Measurements from ENCODE around the gene VASN.

Gene VASN

DNA sequence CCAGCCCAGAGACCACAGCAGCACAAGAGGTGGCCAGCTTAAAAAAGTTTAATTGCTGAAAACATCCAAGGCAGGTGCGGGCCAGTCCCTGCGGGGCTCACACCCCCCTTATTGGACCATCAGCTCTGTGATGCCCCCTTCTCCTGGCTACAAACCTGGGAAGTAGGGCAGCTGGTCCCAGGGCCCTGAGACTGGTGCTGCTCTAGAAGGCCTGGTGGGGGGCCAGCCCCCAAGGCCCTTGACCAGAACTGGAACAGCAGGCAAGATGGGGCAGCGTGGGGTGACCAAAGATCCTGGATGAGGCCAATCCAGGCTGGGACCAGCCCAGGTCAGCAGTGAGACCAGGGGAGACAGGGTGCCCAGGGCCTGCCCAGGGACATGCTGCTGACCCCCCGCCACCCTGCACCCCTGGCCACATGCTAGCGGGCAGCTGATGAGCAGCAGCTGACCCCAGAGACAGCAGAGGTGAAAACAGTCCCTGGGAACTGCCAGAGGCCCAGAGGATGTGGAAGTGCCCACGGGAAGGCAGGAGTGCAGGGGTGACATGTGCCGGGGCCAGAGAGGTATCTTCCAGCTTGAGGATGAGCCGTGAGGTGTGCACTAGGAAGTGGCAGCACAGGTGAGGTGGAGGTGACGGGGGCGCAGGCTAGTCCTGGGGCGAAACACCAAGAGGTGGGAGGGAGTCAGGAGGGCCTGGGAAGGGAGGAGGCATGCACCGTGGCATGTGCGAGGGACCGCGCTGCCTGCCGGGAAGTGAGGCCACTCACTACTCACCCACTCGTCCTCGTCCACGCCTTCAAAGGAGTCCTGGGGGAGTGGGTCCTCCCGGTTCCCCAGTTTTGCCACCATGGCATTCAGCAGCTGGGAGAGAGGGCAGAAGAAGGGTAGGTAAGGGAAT lies 16.9 kb upstream of the VASN start:
- DNase-seq: no peak

GRCh38 chr16:4356820-4357219 lies 14.8 kb upstream of the VASN start:
- DNase-seq: no peak

DNA sequence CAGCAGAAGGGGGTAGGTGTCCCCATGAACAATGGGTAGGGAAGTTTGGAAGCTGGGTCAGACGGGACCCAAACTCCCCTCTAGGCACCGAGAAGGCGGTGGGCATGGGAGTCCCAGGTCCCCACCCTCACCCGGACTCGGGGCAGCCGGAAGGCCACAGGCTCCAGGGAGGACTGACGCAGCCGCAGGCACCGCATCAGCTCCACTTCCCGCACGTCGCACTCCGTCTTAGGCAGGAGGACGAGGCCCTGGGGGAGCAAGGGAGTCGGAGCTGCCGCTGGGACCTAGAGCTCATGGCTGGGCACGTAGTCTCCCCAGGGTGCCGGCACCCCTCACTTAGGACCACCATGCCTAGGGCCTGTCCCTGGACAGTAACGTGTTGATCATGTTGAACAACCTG lies 13.4 kb upstream of the VASN start:
- no peak for DNase-seq

GRCh38 chr16:4358831-4359561 lies 12.7 kb upstream of the VASN start:
- DNase-seq: no peak

- DNase-seq: no peak
These were observed 11.7 kb upstream of the VASN start for GRCh38 chr16:4359914-4360313.

DNA sequence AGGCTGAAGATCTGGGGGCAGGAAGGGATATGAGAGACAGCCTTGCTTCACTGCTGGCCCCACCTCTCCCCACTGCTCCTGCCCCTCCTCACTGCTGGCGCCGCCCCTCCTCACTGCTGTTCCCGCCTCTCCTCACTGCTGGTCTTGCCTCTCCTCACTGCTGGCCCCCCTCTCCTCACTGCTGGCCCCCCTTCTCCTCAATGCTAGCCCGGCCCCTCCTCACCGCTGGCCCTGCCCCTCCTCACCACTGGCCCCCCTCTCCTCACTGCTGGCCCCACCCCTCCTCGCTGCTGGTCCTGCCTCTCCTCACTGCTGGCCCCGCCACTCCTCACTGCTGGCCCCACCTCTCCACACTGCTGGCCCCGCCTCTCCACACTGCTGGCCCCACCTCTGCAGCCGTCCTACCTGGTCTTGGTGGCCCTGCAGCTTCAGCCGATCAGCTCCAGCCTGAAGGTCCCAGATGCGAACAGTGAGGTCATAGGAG lies 11.1 kb upstream of the VASN start:
- no peak for DNase-seq

GRCh38 chr16:4361033-4361943 lies 10.4 kb upstream of the VASN start:
- no peak for DNase-seq

DNA sequence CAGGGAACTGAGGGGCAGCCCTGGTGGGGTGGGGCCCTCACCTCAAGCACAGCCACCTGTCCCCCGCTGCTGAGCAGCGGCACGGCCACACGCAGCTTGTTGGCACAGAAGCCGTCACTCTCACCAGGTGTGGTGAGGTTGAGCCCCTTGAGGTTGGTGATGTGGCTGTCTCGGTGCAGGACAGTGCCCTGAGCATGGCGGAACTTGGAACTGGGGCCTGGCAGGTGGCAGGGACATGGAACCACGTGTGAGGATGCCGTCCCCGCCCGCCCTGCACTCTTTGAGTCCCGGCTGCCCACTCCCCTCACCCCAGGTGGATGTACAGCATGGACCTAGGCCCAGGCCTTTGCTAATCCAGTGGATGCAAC lies 9.7 kb upstream of the VASN start:
- DNase-seq: no peak

DNA sequence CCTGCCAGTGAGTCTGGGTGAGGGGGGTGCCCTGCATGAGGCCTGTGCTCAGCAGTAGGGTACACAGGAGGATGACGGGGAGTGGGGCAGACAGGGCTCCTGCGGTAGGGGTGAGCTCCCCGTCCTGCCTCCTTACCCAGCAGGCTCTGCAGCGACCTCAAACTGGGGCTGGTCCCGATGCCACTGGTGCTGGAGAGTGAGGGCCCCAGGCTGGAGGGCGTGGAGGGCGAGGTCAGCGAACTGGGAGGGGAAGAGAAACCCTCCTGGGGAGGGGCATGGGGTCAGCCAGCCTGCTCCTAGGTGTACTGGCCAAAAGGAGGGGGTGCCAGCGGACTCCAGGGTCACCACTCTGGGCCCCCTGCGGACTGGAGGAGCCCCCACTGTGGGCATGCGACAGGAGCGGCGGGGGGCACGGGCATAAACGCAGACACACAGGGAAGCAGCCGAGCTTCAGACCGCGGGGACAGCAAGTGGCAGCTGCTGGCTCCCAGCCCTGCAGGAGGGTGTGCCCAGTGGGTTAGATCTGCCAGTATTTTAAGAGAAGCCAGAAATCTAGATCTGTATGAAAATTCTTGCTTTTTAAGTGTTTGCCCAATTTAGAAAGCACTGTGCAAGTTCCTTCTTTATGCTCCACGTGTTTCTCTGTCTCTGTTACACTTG lies 9.0 kb upstream of the VASN start:
- no peak for DNase-seq

GRCh38 chr16:4364196-4365013 lies 7.2 kb upstream of the VASN start:
- no peak for DNase-seq

- no peak for DNase-seq
These were observed 6.6 kb upstream of the VASN start for GRCh38 chr16:4365014-4365406.

DNA sequence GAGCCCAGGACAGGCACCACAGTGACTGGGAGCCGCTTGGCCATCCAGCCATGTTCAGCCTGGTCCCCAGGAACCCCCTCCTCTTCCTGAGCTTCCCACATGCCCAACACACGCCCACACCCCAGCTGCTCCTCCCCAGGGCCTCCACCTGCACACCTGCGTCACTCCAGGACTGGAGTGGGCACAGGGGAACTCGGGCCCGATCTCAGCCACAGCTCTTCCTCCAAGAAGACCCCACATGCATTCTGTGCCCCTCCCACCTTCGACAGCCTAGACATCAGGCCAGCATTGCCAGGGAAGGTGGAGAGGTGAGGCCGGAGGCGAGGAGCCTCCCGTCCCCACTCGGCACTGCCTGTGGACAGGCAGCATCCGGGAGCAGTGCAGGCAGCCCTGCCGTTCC lies 6.0 kb upstream of the VASN start:
- DNase-seq: no peak

DNA sequence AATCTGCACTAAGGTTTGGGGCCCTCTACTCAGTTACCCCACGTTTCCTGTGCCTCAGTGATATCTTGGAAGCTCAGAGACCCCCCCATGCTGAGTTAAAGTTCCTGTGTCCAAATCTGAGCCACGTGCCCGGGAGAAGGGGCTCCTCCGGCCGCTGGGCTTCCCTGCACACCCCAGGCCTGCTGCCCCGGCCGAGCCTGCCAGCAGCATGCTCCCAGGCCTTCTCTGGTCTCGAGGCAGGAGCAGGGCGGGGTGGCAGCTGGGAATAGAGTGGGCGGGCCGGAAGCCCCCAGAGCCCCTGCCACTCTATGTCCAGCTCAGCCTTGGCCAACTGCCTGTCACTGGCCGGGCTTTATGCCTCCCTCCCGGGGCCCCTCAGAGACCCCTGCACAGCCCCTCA lies 5.6 kb upstream of the VASN start:
- DNase-seq: no peak

GRCh38 chr16:4367393-4367856 lies 4.2 kb upstream of the VASN start:
- no peak for DNase-seq

DNA sequence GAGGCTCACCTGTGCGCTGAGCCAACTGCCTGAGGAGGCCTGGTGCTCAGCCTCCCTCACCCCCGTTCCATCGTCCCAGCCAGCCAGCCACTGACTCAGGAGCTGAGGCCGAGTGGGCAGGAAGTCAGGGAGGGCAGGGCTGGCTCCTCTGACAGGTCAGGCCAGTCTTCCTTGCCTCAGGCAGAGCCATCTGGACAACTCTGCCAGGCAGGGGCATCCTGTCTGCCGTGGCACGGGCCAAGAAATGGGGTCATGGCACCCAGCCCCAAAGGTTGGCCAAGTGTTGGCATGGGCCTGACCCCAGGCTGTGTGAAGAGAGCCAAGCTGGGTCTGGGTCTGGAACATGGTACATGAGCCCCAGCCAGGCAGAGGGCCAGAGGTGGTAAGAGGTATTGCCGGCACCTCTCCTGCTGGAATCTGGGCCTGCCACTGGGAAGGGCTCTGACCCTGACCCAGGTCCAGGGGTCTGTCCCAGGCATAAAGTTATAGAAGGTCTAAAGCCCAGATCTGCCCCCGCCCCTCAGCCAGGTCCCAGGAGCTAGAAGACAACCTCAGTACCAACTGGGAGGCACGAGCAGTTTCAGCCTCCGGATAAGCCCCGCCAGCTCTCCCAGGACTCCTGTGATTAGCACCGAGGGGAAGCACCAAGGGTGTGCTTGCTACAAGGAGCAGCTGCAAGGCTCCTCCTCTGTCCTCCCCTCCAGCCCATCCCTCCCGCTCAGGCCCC lies 2.5 kb upstream of the VASN start:
- no peak for DNase-seq

DNA sequence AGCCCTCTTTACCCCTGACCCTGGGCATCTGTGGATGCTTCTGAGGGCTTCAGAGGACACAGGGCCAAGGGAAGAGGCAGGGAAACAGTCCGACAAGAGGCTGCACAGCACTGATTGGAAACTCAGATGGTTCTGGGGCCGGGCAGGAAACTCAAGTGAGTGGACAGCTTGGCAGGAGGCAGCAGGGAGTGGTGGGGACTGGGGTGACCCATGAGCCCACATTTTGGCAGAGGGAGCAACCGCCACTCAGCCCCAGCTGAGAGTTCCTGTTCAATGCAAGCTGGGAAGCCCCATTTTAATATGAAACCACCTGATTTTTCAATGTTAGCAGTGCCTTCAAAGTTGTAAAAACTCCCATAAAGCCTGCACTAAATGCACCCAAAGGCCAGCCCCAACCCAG lies 1.5 kb upstream of the VASN start:
- DNase-seq: no peak

GRCh38 chr16:4370570-4371356 lies 885 bp upstream of the VASN start:
- no peak for DNase-seq

- no peak for DNase-seq
These were observed 441 bp downstream of the VASN start for GRCh38 chr16:4372001-4372577.

GRCh38 chr16:4372578-4373355 lies 1.1 kb downstream of the VASN start:
- peak; percentile 34 for DNase-seq
